WTC11 (cell line): Measurements from ENCODE around the gene ASB12. TPM values are rescaled to one million over a fixed set of nuclear protein-coding genes. Genes with fewer than 3 reads are reported as not detected.

ENCODE experiments used
- ATAC-seq: fragments of 200-7000 bp; cut with Tn5 transposase; 2 replicates; pipeline ENCODE4 v1.10.0; 2021; ENCODE audit warnings: mild to moderate bottlenecking, moderate library complexity
- Bru-seq: library from RNA; stranded (reverse); fragments of 400-500 nt; gene quantifications from one replicate; lab custom pipeline; 2021; lab: Mats Ljungman, UMichigan
- CTCF ChIA-PET: fragments of 300-600 bp; sonication (Branson Sonifier 250); formaldehyde crosslinking; loops from one replicate; lab custom pipeline; 2021; ENCODE audit warnings: antibody characterized with exemption; lab: Charles Lee
- POLR2A ChIA-PET: fragments of 350-600 bp; sonication (Branson Sonifier 250); formaldehyde crosslinking; loops from one replicate; lab custom pipeline; 2021; ENCODE audit warnings: antibody characterized with exemption; lab: Charles Lee
- DNase-seq: peaks from one replicate; pipeline ENCODE4 v3.0.0; 2021; ENCODE audit warnings: low spot score
- H3K27ac Mint-ChIP-seq: 2 replicates; pipeline ENCODE4 v1.8.0; 2021; ENCODE audit warnings: mixed read lengths
- H3K27me3 Mint-ChIP-seq: 2 replicates; pipeline ENCODE4 v1.8.0; 2021; ENCODE audit warnings: low read depth, mild to moderate bottlenecking, moderate library complexity, mixed read lengths
- H3K36me3 Mint-ChIP-seq: 2 replicates; pipeline ENCODE4 v1.8.0; 2021; ENCODE audit warnings: mixed read lengths
- H3K4me1 Mint-ChIP-seq: 2 replicates; pipeline ENCODE4 v1.8.0; 2022; ENCODE audit warnings: mixed read lengths
- H3K4me3 Mint-ChIP-seq: 2 replicates; pipeline ENCODE4 v1.8.0; 2021; ENCODE audit warnings: mild to moderate bottlenecking, moderate library complexity, mixed read lengths
- H3K9me3 Mint-ChIP-seq: 2 replicates; pipeline ENCODE4 v1.8.0; 2021; ENCODE audit warnings: mixed read lengths
- ATF1 ChIP-seq: sonication (generic); formaldehyde crosslinking; IDR thresholded peaks from 2 replicates; pipeline ENCODE4 v1.8.1; 2023; ENCODE audit warnings: mild to moderate bottlenecking, moderate library complexity, missing genetic modification reagents
- CREM ChIP-seq: sonication (generic); formaldehyde crosslinking; IDR thresholded peaks from 2 replicates; pipeline ENCODE4 v1.8.1; 2022; ENCODE audit warnings: mild to moderate bottlenecking, missing genetic modification reagents, moderate library complexity
- E2F1 ChIP-seq: sonication (generic); formaldehyde crosslinking; IDR thresholded peaks from 2 replicates; pipeline ENCODE4 v1.8.0; 2022; ENCODE audit warnings: mild to moderate bottlenecking, missing genetic modification reagents
- NFE2L1 ChIP-seq: sonication (generic); formaldehyde crosslinking; IDR thresholded peaks from 2 replicates; pipeline ENCODE4 v1.8.1; 2023; ENCODE audit warnings: missing genetic modification reagents
- NFYB ChIP-seq: sonication (generic); formaldehyde crosslinking; conservative IDR thresholded peaks from 2 replicates; pipeline ENCODE4 v1.8.0; 2022; ENCODE audit warnings: low read depth, missing genetic modification reagents
- PREB ChIP-seq: sonication (generic); formaldehyde crosslinking; IDR thresholded peaks from 2 replicates; pipeline ENCODE4 v1.8.1; 2022; ENCODE audit warnings: mild to moderate bottlenecking, missing genetic modification reagents, moderate library complexity, borderline replicate concordance
- SMAD3 ChIP-seq: sonication (generic); formaldehyde crosslinking; IDR thresholded peaks from 2 replicates; pipeline ENCODE4 v1.8.0; 2022; ENCODE audit warnings: missing genetic modification reagents, mild to moderate bottlenecking, borderline replicate concordance
- SMAD4 ChIP-seq: sonication (generic); formaldehyde crosslinking; IDR thresholded peaks from 2 replicates; pipeline ENCODE4 v1.8.0; 2022; ENCODE audit warnings: mild to moderate bottlenecking, missing genetic modification reagents
- ZNF219 ChIP-seq: sonication (generic); formaldehyde crosslinking; IDR thresholded peaks from 2 replicates; pipeline ENCODE4 v1.8.0; 2023; ENCODE audit warnings: missing genetic modification reagents, mild to moderate bottlenecking, borderline replicate concordance
- ZNF317 ChIP-seq: sonication (generic); formaldehyde crosslinking; IDR thresholded peaks from 2 replicates; pipeline ENCODE4 v1.8.1; 2023; ENCODE audit warnings: low read depth, mild to moderate bottlenecking, moderate library complexity, missing genetic modification reagents, borderline replicate concordance
- ZNF532 ChIP-seq: fragments of 250-450 bp; sonication (Bioruptor Pico); IDR thresholded peaks from 2 replicates; pipeline ENCODE4 v1.9.0; 2021; ENCODE audit warnings: mild to moderate bottlenecking, borderline replicate concordance
- long read RNA-seq, 3 experiments: library from RNA in 1 of 3; library from capped mRNA in 1 of 3; library from polyadenylated mRNA in 1 of 3; unstranded in 2 of 3; stranded (forward) in 1 of 3; transcript quantifications; one replicate each; pipeline ENCODE4 v2.0.0, GENCODE V29; 2021
- total RNA-seq: library from RNA; stranded (reverse); gene quantifications from 3 replicates; pipeline ENCODE4 v1.2.3, GENCODE V29; 2021
- TF ChIP-seq, protein P1 (sequence below): fragments of 200-600 bp; IDR thresholded peaks from 2 replicates; pipeline ENCODE4 v1.8.0; 2022; ENCODE audit warnings: antibody characterized with exemption
- TF ChIP-seq, protein P2 (sequence below): fragments of 250-450 bp; sonication (Bioruptor Pico); IDR thresholded peaks from 2 replicates; pipeline ENCODE4 v1.9.0; 2021; ENCODE audit warnings: moderate library complexity, mild to moderate bottlenecking, inconsistent platforms, borderline replicate concordance
- TF ChIP-seq, protein P3 (sequence below): sonication (generic); formaldehyde crosslinking; IDR thresholded peaks from 2 replicates; pipeline ENCODE4 v1.8.0; 2022; ENCODE audit warnings: mild to moderate bottlenecking, missing genetic modification reagents
- TF ChIP-seq, protein P4 (sequence below): sonication (generic); formaldehyde crosslinking; IDR thresholded peaks from 2 replicates; pipeline ENCODE4 v1.8.1; 2023; ENCODE audit warnings: mild to moderate bottlenecking, missing genetic modification reagents

Gene ASB12
- 0.60 to 1.4 TPM (median 0.80 TPM) in 3 replicates for total RNA-seq
- Bru-seq, nascent RNA = percentile 26 among the genes with signal in this experiment
- long read RNA-seq, experiment 1 = 0 reads
- long read RNA-seq, experiment 2 = 0 reads
- long read RNA-seq, experiment 3 = 0 reads

- no peaks in the 10 kb centered on the region for H3K36me3 Mint-ChIP-seq
- H3K27ac Mint-ChIP-seq = no peak within 1 kb of the TSS
- POLR2A ChIA-PET = no interaction called here
- ATAC-seq = peak; percentile 63
- no peak within 1 kb of the TSS for H3K4me3 Mint-ChIP-seq
- peaks cover 3% of the 10 kb centered on the region; the same call in 1 of the 2 replicates for H3K27me3 Mint-ChIP-seq
- peaks cover 6% of the 10 kb centered on the region for H3K4me1 Mint-ChIP-seq
- CTCF ChIA-PET = interaction anchor here (0.5 kb wide), 2 partner anchors 87 to 536 kb away, joined by 3 read pairs; no protein-coding TSS in a partner anchor
- H3K9me3 Mint-ChIP-seq = peaks cover 6% of the 10 kb centered on the region
- DNase-seq = peak; percentile 23
- no peak for TF ChIP-seq ZNF219 (CRISPR knock-in tag)
- TF ChIP-seq SMAD3 = no peak
- no peak for TF ChIP-seq NFYB (CRISPR knock-in tag)
- TF ChIP-seq ATF1 (CRISPR knock-in tag) = no peak
- TF ChIP-seq, protein P1, sequence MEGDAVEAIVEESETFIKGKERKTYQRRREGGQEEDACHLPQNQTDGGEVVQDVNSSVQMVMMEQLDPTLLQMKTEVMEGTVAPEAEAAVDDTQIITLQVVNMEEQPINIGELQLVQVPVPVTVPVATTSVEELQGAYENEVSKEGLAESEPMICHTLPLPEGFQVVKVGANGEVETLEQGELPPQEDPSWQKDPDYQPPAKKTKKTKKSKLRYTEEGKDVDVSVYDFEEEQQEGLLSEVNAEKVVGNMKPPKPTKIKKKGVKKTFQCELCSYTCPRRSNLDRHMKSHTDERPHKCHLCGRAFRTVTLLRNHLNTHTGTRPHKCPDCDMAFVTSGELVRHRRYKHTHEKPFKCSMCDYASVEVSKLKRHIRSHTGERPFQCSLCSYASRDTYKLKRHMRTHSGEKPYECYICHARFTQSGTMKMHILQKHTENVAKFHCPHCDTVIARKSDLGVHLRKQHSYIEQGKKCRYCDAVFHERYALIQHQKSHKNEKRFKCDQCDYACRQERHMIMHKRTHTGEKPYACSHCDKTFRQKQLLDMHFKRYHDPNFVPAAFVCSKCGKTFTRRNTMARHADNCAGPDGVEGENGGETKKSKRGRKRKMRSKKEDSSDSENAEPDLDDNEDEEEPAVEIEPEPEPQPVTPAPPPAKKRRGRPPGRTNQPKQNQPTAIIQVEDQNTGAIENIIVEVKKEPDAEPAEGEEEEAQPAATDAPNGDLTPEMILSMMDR = 0 out of 2 replicates have a peak, but pooled peaks have one; percentile 24
Measured at GRCh38 chrX:64230123-64230970, at the start of gene ASB12. Gene ASB12, minus strand, starts transcription at chrX:64230607. Its CDS starts 4,957 bp downstream, at chrX:64225650.

DNA sequence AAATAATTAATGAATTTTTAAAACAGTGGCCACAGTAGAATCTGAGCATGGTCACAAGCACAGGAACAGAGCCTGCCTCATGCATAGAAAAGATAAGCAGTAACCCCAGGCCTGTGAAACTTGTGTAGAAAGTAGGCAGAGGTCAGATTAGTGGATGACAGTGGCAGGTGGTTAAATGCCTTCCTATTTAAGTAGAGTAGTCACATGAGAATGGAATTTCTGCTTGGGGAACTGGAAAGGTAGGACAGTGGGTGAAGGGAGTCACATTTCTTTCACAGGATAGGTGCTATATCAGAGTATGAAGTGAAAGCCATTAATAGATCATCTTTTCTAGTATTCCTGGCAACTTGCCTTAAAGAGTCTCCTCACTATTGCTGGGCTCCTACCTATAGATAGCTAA is 34.9 kb upstream of the ASB12 start:
- H3K27me3 Mint-ChIP-seq = no peaks in the 10 kb centered on the region
- DNase-seq (no peak), ATAC-seq (no peak)
- no peaks in the 10 kb centered on the region; the same call in 1 of the 2 replicates for H3K36me3 Mint-ChIP-seq
- no peak overlapping the region for H3K27ac Mint-ChIP-seq
- ChIA-PET CTCF (no interaction called here), POLR2A (no interaction called here)
- no peak for TF ChIP-seq CREM
- no peak for TF ChIP-seq ZNF532
- no peaks in the 10 kb centered on the region for H3K4me1 Mint-ChIP-seq
- no peak overlapping the region for H3K4me3 Mint-ChIP-seq
- no peaks in the 10 kb centered on the region for H3K9me3 Mint-ChIP-seq

GRCh38 chrX:64229154-64229553 is 1.3 kb downstream of the ASB12 start:
- CTCF ChIA-PET = interaction anchor here (0.6 kb wide), 2 partner anchors 292 to 398 kb away, joined by 3 to 4 read pairs; no protein-coding TSS in a partner anchor
- TF ChIP-seq PREB (no peak), ZNF317 (CRISPR knock-in tag) (no peak), NFE2L1 (CRISPR knock-in tag) (no peak), E2F1 (no peak), SMAD4 (no peak)
- TF ChIP-seq, protein P2, sequence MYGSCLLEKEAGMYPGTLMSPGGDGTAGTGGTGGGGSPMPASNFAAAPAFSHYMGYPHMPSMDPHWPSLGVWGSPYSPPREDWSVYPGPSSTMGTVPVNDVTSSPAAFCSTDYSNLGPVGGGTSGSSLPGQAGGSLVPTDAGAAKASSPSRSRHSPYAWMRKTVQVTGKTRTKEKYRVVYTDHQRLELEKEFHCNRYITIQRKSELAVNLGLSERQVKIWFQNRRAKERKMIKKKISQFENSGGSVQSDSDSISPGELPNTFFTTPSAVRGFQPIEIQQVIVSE (CRISPR knock-in tag) = no peak
- TF ChIP-seq, protein P3, sequence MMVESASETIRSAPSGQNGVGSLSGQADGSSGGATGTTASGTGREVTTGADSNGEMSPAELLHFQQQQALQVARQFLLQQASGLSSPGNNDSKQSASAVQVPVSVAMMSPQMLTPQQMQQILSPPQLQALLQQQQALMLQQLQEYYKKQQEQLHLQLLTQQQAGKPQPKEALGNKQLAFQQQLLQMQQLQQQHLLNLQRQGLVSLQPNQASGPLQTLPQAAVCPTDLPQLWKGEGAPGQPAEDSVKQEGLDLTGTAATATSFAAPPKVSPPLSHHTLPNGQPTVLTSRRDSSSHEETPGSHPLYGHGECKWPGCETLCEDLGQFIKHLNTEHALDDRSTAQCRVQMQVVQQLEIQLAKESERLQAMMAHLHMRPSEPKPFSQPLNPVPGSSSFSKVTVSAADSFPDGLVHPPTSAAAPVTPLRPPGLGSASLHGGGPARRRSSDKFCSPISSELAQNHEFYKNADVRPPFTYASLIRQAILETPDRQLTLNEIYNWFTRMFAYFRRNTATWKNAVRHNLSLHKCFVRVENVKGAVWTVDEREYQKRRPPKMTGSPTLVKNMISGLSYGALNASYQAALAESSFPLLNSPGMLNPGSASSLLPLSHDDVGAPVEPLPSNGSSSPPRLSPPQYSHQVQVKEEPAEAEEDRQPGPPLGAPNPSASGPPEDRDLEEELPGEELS = no peak
- TF ChIP-seq, protein P4, sequence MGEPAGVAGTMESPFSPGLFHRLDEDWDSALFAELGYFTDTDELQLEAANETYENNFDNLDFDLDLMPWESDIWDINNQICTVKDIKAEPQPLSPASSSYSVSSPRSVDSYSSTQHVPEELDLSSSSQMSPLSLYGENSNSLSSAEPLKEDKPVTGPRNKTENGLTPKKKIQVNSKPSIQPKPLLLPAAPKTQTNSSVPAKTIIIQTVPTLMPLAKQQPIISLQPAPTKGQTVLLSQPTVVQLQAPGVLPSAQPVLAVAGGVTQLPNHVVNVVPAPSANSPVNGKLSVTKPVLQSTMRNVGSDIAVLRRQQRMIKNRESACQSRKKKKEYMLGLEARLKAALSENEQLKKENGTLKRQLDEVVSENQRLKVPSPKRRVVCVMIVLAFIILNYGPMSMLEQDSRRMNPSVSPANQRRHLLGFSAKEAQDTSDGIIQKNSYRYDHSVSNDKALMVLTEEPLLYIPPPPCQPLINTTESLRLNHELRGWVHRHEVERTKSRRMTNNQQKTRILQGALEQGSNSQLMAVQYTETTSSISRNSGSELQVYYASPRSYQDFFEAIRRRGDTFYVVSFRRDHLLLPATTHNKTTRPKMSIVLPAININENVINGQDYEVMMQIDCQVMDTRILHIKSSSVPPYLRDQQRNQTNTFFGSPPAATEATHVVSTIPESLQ (CRISPR knock-in tag) = no peak

More at GRCh38 chrX:64229154-64229553, 1.3 kb downstream of the ASB12 start:
- peaks cover 2% of the 10 kb centered on the region; the same call in 1 of the 2 replicates for H3K36me3 Mint-ChIP-seq
- peaks cover 3% of the 10 kb centered on the region; the same call in 1 of the 2 replicates for H3K27me3 Mint-ChIP-seq
- ATAC-seq (peak; percentile 51; the same call in 1 of the 2 replicates), DNase-seq (no peak)
- peaks cover 6% of the 10 kb centered on the region for H3K4me1 Mint-ChIP-seq
- POLR2A ChIA-PET = no interaction called here
- no peak overlapping the region for H3K4me3 Mint-ChIP-seq
- no peak overlapping the region for H3K27ac Mint-ChIP-seq
- H3K9me3 Mint-ChIP-seq = peaks cover 6% of the 10 kb centered on the region
